NCI-H1092 (cell line): ENCODE measurements around the gene TIMP1.
"Not testable (repeated sequence)": the region's sequence is repeated elsewhere in the genome, so short reads cannot be mapped to it uniquely, and the experiment has no call there.

Experiments
- DNase-seq: peaks from one replicate; lab custom pipeline; 2025; lab: John Stamatoyannopoulos, UW

Gene TIMP1

GRCh38 chrX:47603125-47603524, 20.9 kb downstream of the TIMP1 start:
- DNase-seq: not testable (repeated sequence)

- DNase-seq: no peak
Observed at GRCh38 chrX:47605024-47605423, 22.8 kb downstream of the TIMP1 start.

- no peak for DNase-seq
Observed at GRCh38 chrX:47607091-47607490, 24.9 kb downstream of the TIMP1 start.

- DNase-seq: no peak
Observed at GRCh38 chrX:47608130-47608810, 26.0 kb downstream of the TIMP1 start.

GRCh38 chrX:47610511-47610910, 28.3 kb downstream of the TIMP1 start:
- DNase-seq: no peak

- DNase-seq: no peak
Observed at GRCh38 chrX:47611489-47611888, 29.3 kb downstream of the TIMP1 start.

- no peak for DNase-seq
Observed at GRCh38 chrX:47611926-47612325, 29.7 kb downstream of the TIMP1 start.

GRCh38 chrX:47612418-47612817, 30.2 kb downstream of the TIMP1 start:
- DNase-seq: no peak

GRCh38 chrX:47613082-47613481, 30.8 kb downstream of the TIMP1 start:
- DNase-seq: no peak

GRCh38 chrX:47614618-47615017, 32.4 kb downstream of the TIMP1 start:
- no peak for DNase-seq

- no peak for DNase-seq
Observed at GRCh38 chrX:47618923-47619485, 36.8 kb downstream of the TIMP1 start.

GRCh38 chrX:47619486-47620302, 37.5 kb downstream of the TIMP1 start, which contains the start of gene SYN1:
Gene SYN1, minus strand, starts transcription at chrX:47619857. Its CDS starts 129 bp downstream, at chrX:47619728.
- peak; percentile 87 for DNase-seq

GRCh38 chrX:47620303-47620685, 38.1 kb downstream of the TIMP1 start:
- no peak for DNase-seq

GRCh38 chrX:47621851-47622250, 39.6 kb downstream of the TIMP1 start:
- no peak for DNase-seq

GRCh38 chrX:47623540-47624027, 41.3 kb downstream of the TIMP1 start:
- peak; percentile 90 for DNase-seq

GRCh38 chrX:47625365-47625764, 43.1 kb downstream of the TIMP1 start:
- no peak for DNase-seq

GRCh38 chrX:47628982-47629381, 46.7 kb downstream of the TIMP1 start:
- no peak for DNase-seq

- no peak for DNase-seq
Observed at GRCh38 chrX:47629419-47630200, 47.4 kb downstream of the TIMP1 start, which contains the start of gene CFP. Gene CFP, minus strand, starts transcription at chrX:47629930. Its CDS starts 86 bp downstream, at chrX:47629844.

GRCh38 chrX:47631676-47632075, 49.4 kb downstream of the TIMP1 start:
- DNase-seq: no peak

- DNase-seq: no peak
Observed at GRCh38 chrX:47632666-47633065, 50.4 kb downstream of the TIMP1 start.

GRCh38 chrX:47633689-47634590, 51.7 kb downstream of the TIMP1 start:
- no peak for DNase-seq
